IPS DF 19.7 (cell line): ENCODE measurements around the gene YTHDC1.

Source experiments
- DNase-seq: peaks from one replicate; pipeline ENCODE4 v3.0.0-alpha.2; 2013; ENCODE audit warnings: low read depth, low spot score

The YTHDC1 gene

DNA sequence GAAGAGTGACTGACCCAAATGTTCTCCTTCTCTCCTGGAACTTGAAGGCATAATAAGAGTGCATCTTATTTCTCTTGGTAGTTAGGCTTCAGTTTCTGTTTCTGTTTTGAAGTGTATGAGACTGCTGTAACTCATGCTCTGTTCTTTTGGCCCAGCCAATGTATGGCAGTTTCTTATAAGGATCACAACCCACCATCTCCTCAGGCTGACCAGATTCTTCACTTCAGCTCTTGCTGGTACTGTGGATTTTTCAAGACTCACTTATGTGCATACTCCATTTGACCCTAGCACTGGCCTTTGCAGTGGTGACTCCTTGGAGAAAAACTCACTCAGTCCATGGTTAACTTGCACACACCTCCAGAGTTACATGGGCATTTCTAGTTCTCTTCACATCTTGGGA, 9.6 kb upstream of the YTHDC1 start:
- no peak for DNase-seq

DNA sequence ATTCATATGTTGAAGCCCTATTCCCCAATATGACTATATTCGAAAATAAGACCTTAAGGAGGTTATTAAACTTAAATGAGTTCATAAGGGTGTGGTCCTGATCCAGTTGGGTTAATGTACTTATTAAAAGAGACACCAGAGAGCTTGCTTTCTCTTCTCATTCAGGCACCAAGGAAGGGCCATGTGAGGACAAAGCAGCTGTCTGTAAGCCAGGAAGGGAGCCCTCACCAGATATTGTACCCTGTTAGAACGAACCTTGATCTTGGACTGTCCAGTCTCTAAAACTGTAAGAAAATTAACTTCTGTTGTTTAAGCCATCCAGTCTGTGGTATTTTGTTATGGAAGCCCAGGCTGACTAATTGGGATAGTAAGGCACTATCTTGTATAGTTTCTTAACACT, 9.1 kb upstream of the YTHDC1 start:
- DNase-seq = no peak

DNA sequence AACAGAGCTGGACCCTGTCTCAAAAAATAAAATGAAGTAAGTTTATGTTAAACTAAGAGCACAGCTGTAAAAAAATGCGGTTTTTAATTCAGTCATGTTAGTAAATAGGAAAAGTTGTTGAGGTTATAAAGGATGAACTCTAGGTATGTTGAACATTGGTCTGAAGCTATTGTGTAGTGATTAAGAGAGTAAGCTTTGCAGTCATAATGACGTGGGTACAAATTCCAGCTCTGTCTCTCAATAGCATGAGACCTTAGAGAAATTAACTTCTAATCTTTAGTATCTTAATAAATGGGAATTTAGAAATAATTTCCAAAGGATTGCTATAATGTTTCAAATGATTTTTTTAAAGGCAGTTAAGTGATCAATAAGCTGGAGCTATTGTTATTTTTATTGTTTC, 2.9 kb upstream of the YTHDC1 start:
- DNase-seq = no peak

DNA sequence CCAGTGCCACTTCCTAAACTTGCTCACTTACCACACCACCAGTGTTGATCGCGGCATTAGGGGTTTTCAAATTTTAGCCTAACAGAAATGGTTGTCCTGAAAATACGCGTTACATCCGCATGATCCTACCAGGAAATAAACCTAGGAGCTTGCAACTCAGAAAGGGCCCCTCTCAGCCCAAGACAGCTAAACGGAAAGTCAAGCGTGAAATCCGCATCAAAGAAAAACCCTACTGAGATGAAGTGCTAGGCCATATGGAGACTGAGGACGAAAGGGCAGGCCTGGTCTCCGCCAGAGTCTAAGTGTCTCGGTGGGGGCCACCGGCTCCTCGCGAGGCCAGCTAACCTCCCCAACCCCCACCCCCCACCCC, 626 bp downstream of the YTHDC1 start:
- no peak for DNase-seq

DNA sequence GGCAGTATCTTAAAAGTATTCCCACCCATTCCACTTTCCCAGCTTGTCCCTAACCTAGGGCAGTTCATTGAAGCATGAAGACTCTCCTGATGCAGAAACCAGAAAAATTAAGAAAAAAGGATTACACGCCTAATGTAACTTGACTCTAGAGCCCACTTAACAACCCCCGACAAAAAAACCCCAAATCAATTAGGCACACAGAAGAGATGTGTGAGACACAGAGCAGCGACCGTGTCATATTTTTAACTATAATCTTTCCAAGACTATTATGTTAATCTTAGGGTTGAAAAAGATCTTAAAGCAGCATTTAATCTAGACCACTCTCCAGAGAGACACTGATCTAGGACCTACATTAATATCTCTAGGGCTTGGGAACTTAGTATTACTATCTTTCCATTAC, 1.3 kb downstream of the YTHDC1 start:
- DNase-seq = no peak

DNA sequence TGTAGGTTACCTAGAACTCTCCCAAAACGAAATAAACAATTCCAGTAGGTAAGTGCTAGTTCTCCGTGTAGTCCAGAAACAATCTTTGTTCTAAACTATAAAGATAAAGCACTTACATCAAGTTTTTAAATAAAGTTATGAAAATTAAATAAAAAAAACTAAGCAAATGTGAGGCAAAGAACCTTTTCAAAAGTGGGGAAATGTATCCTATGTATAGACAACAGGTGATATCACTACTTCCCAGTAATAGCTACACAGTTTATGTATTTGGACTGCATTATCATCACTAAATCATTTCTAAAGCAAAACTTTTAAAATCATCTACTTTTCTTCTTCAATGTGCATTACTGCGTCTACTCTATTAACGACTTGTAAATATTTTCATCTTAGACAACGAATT, 2.0 kb downstream of the YTHDC1 start:
- no peak for DNase-seq

DNA sequence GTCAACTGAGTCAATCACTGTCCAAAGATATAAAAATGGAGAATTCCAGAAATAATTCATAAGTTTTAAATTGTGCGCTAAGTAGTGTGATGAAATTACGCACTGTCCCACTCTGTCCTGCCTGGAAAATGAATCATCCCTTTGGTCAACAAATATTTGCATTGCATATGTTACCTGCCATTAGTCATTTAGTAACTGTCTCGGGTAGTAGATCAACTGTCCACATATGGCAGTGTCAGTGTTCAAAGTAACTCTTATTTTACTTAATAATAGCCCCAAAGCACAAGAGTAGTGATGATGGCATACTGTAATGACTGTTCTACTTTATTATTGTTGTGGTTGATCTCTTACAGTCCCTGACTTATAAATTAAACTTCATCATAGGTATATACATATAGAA, 3.4 kb downstream of the YTHDC1 start:
- DNase-seq = no peak

DNA sequence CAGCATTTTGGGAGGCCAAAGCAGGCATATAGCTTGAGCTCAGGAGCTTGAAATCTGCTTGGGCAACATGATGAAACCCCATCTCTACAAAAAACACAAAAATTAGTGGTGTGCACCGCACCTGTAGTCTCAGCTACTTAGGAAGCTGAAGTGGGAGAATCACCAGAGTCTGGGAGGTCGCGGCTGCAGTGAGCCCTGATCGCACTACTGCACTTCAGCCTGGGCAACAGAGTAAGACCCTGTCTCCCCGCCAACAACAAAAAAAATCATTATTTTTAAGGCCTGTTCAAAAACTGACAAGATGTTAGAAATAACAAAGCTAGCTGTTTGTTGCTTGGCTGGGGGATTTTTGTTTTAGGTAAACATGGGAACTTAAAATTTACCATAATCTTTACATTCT, 5.1 kb downstream of the YTHDC1 start:
- no peak for DNase-seq

DNA sequence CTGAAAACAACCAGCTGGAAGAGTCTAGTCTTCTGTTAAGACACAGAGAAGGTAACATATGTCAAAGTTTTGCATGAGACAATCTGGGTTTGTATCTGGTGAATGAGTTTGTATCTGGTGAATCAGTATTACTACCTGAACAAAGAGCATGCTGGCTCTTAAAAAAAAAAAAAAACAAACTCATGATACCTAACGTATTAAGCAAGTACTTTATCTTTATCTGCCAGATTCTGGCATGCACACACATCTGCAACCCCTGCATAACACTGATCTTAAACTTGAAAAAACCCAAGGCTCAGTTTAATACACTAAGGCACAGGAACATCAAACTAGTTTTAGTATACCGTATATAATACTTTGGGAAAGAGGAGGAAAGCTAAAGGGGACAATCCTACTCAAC, 5.8 kb downstream of the YTHDC1 start:
- DNase-seq = no peak

DNA sequence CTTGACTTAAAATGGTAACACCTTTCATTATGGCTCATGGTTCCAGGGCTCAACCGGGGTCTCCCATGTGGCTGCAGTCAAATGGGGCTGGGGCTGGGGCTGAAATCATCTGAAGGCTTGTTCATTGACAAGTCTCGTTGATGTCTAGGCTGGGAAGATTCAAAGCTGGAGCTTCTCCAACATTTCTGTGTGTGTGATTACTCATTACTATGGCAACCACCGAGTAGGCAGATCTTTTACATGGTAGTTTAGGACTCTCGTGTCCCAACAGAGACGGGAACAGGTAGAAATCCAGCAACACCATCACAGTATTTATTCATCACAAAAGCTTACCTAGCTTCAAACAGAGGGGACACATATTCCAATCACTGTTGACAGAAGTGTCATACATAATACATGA, 7.8 kb downstream of the YTHDC1 start:
- DNase-seq = no peak

DNA sequence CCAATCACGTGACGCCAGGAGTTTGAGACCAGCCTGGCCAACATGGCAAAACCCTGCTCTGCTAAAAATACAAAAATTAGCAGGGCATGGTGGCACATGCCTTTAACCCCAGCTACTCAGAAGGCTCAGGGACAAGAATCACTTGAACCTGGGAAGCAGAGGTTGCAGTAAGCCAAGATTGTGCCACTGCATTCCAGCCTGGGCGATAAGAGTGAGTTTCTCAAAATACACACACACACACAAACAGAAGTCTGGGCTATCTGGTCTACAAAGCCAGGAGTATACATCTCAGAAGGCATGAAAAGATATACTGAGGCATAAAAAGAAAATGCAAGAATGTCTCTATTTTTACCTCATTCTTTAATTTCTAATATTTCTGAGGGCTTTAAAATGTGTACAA, 11.3 kb downstream of the YTHDC1 start:
- no peak for DNase-seq

DNA sequence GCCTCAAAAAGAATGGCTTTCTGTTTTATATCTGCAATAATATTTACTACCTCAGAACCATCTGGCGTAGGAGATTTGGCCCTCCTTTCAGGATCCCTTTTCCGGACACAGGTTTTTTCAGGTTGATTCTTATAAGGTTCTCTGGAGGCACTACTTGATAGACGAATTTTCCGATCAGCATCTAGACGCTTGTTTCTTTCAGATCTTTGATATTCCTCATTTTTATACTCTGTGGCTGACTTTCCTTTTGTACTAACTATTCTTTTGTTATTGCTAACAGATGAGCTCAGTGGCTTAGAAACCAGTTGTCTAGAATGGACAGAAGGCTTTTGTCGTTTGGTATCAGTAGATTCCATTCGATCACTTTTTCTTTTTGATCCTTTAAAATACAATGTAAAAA, 12.4 kb downstream of the YTHDC1 start:
- DNase-seq = no peak

DNA sequence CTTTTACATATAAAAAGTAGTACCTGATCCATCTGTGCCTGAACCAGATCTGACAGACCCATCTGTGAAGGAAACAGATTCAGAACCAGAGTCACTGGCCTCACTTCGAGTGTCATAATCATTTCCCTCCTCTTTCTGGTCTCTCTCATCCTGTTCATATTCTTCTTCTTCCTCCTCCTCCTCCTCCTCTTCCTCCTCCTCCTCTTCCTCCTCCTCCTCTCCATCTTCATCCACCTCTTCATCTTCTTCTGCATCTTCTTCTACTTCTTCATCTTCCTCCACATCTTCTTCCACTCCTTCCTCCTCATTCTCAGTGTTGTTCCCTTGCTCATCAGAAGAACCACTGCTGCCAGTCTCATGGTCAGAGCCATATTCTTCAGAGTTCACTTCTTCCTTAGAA, 12.9 kb downstream of the YTHDC1 start:
- DNase-seq = no peak

DNA sequence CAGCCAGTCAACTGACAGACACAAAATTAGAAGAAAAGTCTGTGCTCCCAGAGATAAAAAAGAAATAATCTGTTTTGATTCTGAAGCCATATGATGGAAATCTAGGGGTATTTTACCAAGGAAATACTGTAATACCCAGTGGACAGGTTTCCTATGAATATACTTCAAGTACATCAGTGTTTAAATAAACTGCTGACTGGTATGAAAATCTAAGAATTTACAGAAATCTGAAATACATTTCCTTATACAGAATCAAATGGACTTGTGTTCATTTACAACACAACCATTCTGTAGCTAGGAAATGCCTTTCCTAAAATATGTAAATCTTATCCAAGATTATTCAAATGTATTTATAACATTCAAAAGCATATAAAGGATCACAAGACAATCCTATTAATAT, 13.4 kb downstream of the YTHDC1 start:
- no peak for DNase-seq

DNA sequence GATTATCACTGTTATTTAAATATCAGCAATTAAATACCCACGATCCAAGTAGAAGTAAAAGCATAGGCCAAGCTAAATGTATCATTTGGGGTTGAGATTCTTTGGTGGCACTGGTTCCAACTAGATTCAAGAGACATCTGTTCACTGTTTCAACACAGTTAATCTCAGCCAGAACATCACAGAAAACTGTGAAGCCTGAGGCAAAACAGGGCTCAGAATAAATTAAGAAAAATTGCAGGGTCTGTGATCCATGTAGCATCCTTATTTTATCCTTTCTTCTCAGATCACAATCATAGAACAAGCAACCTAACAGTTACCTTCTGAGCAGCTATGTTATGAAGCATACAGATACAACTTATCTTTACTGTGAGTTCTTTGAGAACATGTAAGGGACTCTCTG, 23.7 kb downstream of the YTHDC1 start:
- no peak for DNase-seq

DNA sequence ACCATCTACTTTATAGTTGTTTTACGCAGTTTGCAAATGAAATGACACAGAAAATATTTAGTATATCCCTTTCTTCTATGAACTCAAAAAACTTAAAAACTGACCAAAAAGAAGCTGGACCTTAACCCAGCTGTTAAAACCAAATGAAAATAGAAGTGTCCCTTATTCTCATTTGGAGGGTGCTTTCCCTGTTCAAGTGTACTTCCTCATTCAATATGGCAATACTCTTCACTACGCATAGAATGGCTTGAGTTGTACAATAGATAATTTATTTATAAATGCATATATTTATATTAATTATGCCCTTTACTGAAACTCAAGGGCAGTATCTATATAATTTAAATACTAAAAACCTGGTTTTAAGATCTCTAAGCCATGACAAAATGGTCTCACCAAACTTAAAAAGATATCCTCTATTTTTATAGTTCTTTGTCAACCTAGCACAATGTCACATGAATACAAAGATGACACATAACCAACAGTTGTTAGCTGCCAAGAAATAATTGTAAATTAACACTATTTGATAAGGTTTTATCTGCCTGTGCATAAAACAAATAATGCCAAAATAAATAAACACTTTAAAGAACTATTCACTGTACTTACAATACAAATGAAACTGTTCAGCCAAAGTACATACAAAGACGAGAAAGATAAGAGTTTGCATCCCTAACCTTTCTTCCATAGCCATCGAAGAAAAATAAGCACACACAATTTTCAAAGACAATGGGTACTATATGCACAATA, 25.2 kb downstream of the YTHDC1 start:
- DNase-seq = no peak

DNA sequence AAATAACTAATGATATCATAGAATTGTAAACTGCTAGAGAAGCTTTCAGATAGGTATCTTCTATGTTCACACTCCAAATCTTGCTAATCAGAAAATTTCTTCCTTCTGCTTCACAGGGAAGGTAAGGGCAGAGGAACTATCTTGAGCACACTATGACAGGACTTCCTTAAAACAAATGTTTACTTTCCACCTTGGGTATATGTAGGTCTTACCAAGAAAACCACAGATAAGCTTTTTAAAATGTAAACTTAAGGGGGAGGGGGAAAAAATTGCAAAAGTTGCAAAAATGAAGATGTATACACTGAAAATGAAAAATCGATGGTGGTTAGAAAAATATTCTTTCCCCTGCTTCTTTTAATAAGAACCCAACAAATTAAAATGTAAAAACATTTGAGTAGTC, 30.9 kb downstream of the YTHDC1 start:
- no peak for DNase-seq

DNA sequence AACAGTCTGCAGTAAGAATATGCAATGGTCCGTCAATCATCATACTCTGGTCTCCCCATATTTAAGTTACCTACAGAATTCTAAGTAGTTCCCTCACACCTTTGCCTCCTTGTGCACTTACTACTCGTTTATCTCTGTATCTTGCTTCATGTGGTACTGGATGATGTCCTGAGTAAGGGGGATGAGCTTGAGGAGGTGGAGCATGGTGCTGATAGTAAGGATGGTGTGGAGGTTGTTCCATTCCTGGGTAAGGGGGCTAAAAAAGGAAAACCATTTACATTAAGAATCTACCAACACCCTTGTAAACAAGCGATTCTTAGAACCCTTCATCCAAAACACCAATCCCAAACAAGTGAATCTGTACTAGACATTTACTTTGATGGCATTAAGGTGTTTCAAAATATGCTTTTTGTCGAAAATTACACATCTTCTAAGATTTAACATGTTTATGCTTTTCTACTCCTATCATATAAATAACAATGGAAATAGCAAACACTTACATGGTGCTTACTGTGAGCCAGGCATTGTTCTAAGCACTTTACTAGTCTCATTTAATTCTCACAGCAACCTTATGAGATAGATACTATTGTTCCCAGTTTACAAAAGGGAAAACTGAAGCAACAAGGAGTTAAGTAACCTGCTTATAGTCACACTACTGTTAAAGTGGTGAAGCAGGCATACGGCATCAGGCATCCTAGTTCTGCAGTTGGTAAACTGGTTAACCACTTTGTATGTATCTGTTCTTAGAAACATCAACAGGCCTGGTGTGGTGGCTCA, 33.5 kb downstream of the YTHDC1 start:
- DNase-seq = no peak

DNA sequence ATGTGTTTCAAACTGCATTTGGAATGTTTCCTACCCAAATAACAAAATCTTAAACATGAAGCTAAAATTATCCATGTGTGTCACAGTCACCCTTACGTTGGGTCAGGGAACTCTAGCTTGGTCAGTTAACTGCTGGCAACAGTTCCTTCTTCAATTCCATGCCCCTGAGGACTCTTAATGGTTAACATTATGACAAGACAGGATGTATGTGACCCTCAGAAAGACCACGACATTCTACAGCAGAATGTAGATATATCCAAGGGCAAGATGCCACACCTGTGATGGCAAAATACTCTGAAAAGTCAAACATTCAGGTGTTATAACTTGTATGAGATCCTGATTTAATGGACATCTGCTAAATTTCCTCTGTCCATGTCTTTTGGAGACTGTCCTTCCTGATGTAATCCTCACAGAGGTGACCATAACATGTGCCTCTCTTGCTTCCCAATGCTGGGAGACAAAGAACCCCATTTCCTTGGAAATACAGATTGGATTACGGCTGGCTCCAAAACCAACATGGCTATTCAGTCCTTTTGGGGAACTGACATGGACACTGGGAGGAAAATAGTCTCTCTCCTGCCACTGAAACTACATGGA, 39.1 kb downstream of the YTHDC1 start:
- no peak for DNase-seq

DNA sequence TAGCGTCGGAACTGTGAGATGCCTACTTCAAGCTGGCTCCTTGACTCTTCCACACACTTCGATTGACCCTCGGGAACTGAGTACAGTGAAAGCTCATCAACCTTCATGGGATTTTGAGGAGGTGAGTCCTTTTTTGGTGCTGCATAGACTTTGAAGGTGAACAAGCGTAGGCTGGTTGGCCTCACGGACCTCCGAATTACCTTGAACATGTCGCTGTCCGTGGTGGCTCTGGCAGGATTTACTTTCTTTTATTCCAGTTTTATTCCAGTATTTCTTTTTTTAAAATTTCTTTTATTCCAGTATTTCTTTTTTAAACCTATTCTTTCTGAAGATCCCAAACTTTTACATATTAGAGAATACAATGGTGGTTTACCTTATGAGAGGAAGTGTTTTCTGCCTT, 45.2 kb downstream of the YTHDC1 start:
- no peak for DNase-seq

DNA sequence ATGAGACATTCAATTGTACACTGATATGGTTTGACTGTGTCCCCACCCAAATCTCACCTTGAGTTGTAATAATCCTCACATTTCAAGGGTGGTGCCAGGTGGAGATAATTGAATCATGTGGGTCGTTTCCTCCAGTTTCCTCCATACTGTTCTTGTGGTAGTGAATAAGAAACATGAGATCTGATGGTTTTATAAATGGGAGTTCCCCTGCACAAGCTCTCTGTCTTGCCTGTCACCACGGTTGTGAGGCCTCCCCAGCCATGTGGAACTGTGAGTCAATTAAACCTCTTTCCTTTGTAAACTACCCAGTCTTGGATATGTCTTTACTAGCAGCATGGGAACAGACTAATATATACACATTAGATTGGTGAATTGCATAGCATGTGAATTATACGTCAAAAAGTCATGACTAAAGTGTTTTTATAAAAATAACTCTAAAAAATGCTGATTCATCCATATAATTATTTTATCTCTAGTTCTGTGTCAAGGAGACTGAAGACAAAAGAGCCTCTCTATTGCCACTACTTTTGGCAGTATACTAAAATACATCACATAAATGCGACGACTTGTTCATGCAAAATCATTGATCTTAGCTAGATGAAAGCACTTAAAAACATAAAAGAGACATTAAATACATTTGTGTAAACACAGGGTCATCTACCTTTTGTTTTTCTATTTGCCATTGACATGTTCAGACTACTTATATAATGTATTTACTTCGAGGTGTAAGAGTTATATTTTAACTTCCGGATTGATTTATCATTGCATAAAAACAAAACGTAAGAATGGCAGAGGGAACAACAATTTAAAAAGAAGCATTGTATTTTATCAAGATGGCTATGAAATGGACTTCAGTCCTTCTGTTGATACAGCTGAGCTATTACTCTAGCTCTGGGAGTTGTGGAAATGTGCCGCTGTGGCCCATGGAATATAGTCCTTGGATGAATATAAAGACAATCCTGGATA, 50.1 kb downstream of the YTHDC1 start:
- no peak for DNase-seq

DNA sequence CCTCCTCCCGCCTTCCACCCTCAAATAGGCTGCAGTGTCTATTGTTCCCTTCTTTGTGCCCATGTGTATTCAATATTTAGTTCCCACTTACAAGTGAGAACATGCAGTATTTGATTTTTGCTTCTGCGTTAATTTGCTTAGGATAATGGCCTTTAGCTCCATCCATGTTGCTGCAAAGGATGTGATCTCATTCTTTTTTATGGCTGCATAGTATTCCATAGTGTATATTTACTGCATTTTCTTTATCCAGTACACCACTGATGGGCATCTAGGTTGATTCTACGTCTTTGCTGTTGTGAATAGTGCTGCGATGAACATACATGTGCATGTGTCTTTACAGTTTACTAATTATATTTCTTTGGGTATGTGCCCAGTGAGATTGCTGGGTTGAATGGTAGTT, 52.8 kb downstream of the YTHDC1 start:
- DNase-seq = no peak
